ENCODE results near the gene TCF12. TPM values are rescaled to one million over a fixed set of nuclear protein-coding genes. Genes with fewer than 3 reads are reported as not detected.

The TCF12 gene
- total RNA-seq, 3 donors from 2014 or later, result 164 to 198 (median 174) TPM

DNA sequence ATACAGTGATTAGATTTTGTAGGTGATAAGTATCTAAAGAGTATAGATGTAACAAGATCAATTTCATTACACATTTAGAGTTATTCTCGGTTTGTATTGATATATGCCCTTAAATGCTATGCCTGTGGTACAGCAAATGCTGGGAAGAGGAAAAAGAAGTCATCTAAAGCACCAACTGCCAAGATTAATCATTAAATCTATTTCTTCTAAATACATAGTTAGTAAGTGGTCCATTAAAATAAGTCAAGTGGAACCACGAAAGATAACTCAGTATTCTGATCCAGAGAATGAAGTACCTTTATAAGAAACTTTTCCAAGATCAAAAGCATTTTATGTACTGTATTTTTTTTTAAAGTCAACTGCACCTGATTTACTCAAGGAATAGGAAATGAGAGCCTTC, 315.7 kb downstream of the TCF12 start:
- Histone ChIP-seq H3K4me1 (no peaks in the 10 kb centered on the region), H3K4me3 (no peak overlapping the region), H3K27me3 (no peaks in the 10 kb centered on the region), H3K27ac (no peak overlapping the region), H3K9me3 (no peaks in the 10 kb centered on the region), H3K36me3 (peaks cover 10% of the 10 kb centered on the region)
- intact Hi-C loops (cut with DNase I; ENCODE audit: low total_unique reads), result no loop called here
- TF ChIP-seq POLR2A (IDR thresholded peaks at IDR 0.05), result no peak
- TF ChIP-seq, protein P1, sequence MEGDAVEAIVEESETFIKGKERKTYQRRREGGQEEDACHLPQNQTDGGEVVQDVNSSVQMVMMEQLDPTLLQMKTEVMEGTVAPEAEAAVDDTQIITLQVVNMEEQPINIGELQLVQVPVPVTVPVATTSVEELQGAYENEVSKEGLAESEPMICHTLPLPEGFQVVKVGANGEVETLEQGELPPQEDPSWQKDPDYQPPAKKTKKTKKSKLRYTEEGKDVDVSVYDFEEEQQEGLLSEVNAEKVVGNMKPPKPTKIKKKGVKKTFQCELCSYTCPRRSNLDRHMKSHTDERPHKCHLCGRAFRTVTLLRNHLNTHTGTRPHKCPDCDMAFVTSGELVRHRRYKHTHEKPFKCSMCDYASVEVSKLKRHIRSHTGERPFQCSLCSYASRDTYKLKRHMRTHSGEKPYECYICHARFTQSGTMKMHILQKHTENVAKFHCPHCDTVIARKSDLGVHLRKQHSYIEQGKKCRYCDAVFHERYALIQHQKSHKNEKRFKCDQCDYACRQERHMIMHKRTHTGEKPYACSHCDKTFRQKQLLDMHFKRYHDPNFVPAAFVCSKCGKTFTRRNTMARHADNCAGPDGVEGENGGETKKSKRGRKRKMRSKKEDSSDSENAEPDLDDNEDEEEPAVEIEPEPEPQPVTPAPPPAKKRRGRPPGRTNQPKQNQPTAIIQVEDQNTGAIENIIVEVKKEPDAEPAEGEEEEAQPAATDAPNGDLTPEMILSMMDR (IDR thresholded peaks at IDR 0.05), result no peak
- TF ChIP-seq POLR2AphosphoS5 (IDR thresholded peaks at IDR 0.05), result no peak
- no peak for DNase-seq (ENCODE audit: low spot score in 2 of 2)

DNA sequence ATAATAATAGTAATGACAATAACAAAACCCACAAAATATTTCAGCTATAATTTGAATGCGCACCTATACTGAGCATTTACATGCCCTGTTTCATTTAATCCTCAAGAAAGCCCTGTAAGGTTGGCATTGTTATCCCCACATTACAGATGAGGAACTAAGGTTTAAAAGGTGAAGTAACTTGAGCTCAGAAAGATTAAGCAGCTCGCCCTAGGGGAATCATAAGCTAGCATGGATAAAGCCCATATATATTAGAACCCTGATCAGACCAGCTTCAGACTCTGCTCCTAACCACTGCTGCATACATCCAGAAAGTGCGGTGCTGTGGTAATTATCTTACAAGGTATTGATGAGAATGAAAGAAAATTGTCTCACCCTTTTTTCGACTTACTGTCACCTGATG, 316.7 kb downstream of the TCF12 start:
- peaks cover 10% of the 10 kb centered on the region for H3K36me3 ChIP-seq
- no peak for TF ChIP-seq POLR2A (IDR thresholded peaks at IDR 0.05)
- TF ChIP-seq, protein P1 (IDR thresholded peaks at IDR 0.05), result no peak
- no peak for TF ChIP-seq POLR2AphosphoS5 (IDR thresholded peaks at IDR 0.05)
- no peak for DNase-seq (ENCODE audit: low spot score in 2 of 2)
- no peak overlapping the region for H3K4me3 ChIP-seq
- intact Hi-C loops (cut with DNase I; ENCODE audit: low total_unique reads), result no loop called here
- H3K9me3 ChIP-seq, result no peaks in the 10 kb centered on the region
- no peaks in the 10 kb centered on the region for H3K4me1 ChIP-seq
- H3K27me3 ChIP-seq, result no peaks in the 10 kb centered on the region
- no peak overlapping the region for H3K27ac ChIP-seq

DNA sequence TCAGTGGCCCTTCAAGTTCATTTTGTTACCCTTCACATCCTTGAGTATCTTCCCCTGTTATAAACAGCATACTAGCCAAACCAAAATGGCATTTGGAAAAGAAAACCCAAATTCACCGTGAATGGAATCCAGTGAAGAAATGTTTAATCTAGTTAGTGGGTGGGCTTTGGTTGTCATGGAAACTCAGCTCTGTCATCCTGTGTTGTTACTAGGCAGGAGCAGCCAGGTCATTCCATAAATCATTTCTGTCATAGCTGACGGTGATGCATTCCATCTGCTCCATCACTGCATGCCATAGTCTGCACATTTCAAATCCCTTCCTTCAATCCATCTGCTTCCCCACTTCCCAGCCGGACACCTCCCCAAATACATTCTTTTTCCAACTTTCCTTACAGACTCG, 317.4 kb downstream of the TCF12 start:
- DNase-seq (ENCODE audit: low spot score in 2 of 2), result no peak
- no peaks in the 10 kb centered on the region for H3K9me3 ChIP-seq
- no peak overlapping the region for H3K27ac ChIP-seq
- no peaks in the 10 kb centered on the region for H3K4me1 ChIP-seq
- peaks cover 10% of the 10 kb centered on the region for H3K36me3 ChIP-seq
- TF ChIP-seq POLR2AphosphoS5 (IDR thresholded peaks at IDR 0.05) (no peak), POLR2A (IDR thresholded peaks at IDR 0.05) (no peak)
- TF ChIP-seq, protein P1 (IDR thresholded peaks at IDR 0.05), result no peak
- no peak overlapping the region for H3K4me3 ChIP-seq
- no peaks in the 10 kb centered on the region for H3K27me3 ChIP-seq
- intact Hi-C loops (cut with DNase I; ENCODE audit: low total_unique reads), result no loop called here

- Histone ChIP-seq H3K27ac (no peak overlapping the region), H3K9me3 (no peaks in the 10 kb centered on the region), H3K4me1 (no peaks in the 10 kb centered on the region), H3K4me3 (no peak overlapping the region), H3K36me3 (peaks cover 10% of the 10 kb centered on the region), H3K27me3 (no peaks in the 10 kb centered on the region)
- no peak for DNase-seq (ENCODE audit: low spot score in 2 of 2)
- intact Hi-C loops (cut with DNase I; ENCODE audit: low total_unique reads), result no loop called here
- TF ChIP-seq POLR2A (IDR thresholded peaks at IDR 0.05) (no peak), POLR2AphosphoS5 (IDR thresholded peaks at IDR 0.05) (no peak)
- TF ChIP-seq, protein P1 (IDR thresholded peaks at IDR 0.05), result no peak
Observed at GRCh38 chr15:57236561-57237300, 318.3 kb downstream of the TCF12 start.

- no peak for TF ChIP-seq POLR2AphosphoS5 (IDR thresholded peaks at IDR 0.05)
- TF ChIP-seq, protein P1 (IDR thresholded peaks at IDR 0.05), result no peak
- TF ChIP-seq POLR2A (IDR thresholded peaks at IDR 0.05), result no peak
- DNase-seq (ENCODE audit: low spot score in 2 of 2), result no peak
- Histone ChIP-seq H3K4me3 (no peak overlapping the region), H3K4me1 (no peaks in the 10 kb centered on the region), H3K36me3 (peaks cover 10% of the 10 kb centered on the region), H3K27me3 (no peaks in the 10 kb centered on the region), H3K27ac (no peak overlapping the region), H3K9me3 (no peaks in the 10 kb centered on the region)
- intact Hi-C loops (cut with DNase I; ENCODE audit: low total_unique reads), result no loop called here
Observed at GRCh38 chr15:57237301-57237642, 318.8 kb downstream of the TCF12 start.
